ENCODE measurements around the gene ACAT2.
"Not testable (repeated sequence)": the region's sequence is repeated elsewhere in the genome, so short reads cannot be mapped to it uniquely, and the experiment has no call there.

Gene ACAT2

GRCh38 chr6:159736908-159737307 is 24.9 kb upstream of the ACAT2 start:
- no peak overlapping the region for H3K4me3 ChIP-seq (ENCODE audit: control insufficient read depth, low read depth, low read length)

GRCh38 chr6:159739341-159739740 is 22.5 kb upstream of the ACAT2 start:
- no peak overlapping the region for H3K4me3 ChIP-seq (ENCODE audit: control insufficient read depth, low read depth, low read length)
- no peak for DNase-seq (ENCODE audit: low read depth)
- no peak for TF ChIP-seq CTCF (conservative IDR thresholded peaks at IDR 0.05; ENCODE audit: control insufficient read depth, insufficient read depth, low read depth, low read length)

More at GRCh38 chr6:159736908-159737307, 24.9 kb upstream of the ACAT2 start:
- TF ChIP-seq CTCF (conservative IDR thresholded peaks at IDR 0.05; ENCODE audit: control insufficient read depth, insufficient read depth, low read depth, low read length), result no peak
- DNase-seq (ENCODE audit: low read depth), result no peak

- H3K4me3 ChIP-seq (ENCODE audit: control insufficient read depth, low read depth, low read length), result no peak overlapping the region
- DNase-seq (ENCODE audit: low read depth), result no peak
- no peak for TF ChIP-seq CTCF (conservative IDR thresholded peaks at IDR 0.05; ENCODE audit: control insufficient read depth, insufficient read depth, low read depth, low read length)
Measured at GRCh38 chr6:159742165-159742564, 19.7 kb upstream of the ACAT2 start.

GRCh38 chr6:159745081-159745480 is 16.8 kb upstream of the ACAT2 start:
- no peak for DNase-seq (ENCODE audit: low read depth)
- TF ChIP-seq CTCF (conservative IDR thresholded peaks at IDR 0.05; ENCODE audit: control insufficient read depth, insufficient read depth, low read depth, low read length), result no peak
- no peak overlapping the region for H3K4me3 ChIP-seq (ENCODE audit: control insufficient read depth, low read depth, low read length)

- H3K4me3 ChIP-seq (ENCODE audit: control insufficient read depth, low read depth, low read length), result no peak overlapping the region
- no peak for DNase-seq (ENCODE audit: low read depth)
- TF ChIP-seq CTCF (conservative IDR thresholded peaks at IDR 0.05; ENCODE audit: control insufficient read depth, insufficient read depth, low read depth, low read length), result no peak
Measured at GRCh38 chr6:159746759-159747158, 15.1 kb upstream of the ACAT2 start.

GRCh38 chr6:159748127-159748526 is 13.7 kb upstream of the ACAT2 start:
- DNase-seq (ENCODE audit: low read depth); H3K4me3 ChIP-seq (ENCODE audit: control insufficient read depth, low read depth, low read length): not testable (repeated sequence)

GRCh38 chr6:159751448-159751847 is 10.4 kb upstream of the ACAT2 start:
- no peak for TF ChIP-seq CTCF (conservative IDR thresholded peaks at IDR 0.05; ENCODE audit: control insufficient read depth, insufficient read depth, low read depth, low read length)
- H3K4me3 ChIP-seq (ENCODE audit: control insufficient read depth, low read depth, low read length), result no peak overlapping the region
- no peak for DNase-seq (ENCODE audit: low read depth)
